HG02763 (cell line): ENCODE data around the gene GOSR2.
A peak's percentile ranks its signal among the peaks of the same experiment; 100 is the strongest.
"Not testable (repeated sequence)": the region's sequence is repeated elsewhere in the genome, so short reads cannot be mapped to it uniquely, and the experiment has no call there.

Experiments
- ATAC-seq: cut with Tn5 transposase; IDR thresholded peaks from one replicate; pipeline ENCODE4 v1.9.1; 2021; ENCODE audit warnings: mild to moderate bottlenecking, moderate library complexity; ENCODE audit not compliant: unreplicated experiment

The GOSR2 gene

DNA sequence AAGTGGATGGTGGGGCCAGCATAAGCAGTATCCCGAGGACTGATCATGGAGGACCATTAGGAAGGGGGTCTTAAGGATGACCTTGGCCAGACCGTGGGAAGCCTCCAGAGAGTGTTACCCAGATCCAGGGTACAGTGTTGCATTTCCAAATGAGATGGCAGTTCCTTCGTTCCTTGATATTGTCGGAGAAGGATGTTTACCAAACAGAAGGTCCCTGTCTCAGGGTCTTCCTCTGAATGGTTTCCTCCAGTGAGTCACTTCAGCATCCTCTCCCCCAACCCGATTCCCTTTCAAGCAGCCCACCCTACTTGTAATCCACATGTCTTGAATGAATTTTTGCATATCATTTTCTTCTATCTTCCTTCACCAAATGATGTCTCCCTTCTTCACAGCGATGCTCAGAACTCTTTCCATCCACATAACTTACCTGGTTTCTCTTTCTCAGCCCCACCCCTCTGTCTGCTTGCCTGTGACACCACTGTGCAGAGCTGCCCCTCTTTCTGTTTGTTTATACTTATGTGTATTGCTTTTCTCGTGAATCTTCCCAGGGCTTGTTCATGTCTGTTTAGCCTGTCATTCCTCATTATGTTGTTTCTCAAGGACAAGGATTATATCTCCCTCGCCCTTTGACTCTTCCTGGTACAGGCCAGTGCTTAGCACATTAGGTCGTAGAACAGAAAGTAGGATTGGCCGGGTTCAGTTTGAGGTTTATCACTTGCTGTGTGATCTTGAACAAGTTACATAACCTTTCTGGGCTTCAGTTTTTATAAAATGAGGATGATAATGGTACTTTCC lies 5.7 kb downstream of the GOSR2 start:
- no peak for ATAC-seq

DNA sequence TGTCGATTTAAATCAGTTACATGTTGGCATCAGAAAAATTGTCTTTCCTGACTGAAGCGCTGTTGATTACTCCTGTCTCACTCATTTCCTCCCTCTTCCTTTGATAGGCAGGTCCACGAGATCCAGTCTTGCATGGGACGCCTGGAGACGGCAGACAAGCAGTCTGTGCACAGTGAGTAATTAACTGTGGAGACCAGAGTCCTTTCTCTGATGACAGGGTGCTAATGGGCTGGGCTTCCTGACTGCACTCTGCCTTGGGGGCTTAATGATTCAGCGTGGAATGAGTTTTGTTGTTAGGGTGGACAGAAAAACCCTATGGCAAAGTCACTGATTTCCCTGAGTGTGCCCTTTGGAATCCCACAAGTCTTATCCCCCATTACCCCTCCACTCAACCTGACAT lies 6.5 kb downstream of the GOSR2 start:
- ATAC-seq = no peak

DNA sequence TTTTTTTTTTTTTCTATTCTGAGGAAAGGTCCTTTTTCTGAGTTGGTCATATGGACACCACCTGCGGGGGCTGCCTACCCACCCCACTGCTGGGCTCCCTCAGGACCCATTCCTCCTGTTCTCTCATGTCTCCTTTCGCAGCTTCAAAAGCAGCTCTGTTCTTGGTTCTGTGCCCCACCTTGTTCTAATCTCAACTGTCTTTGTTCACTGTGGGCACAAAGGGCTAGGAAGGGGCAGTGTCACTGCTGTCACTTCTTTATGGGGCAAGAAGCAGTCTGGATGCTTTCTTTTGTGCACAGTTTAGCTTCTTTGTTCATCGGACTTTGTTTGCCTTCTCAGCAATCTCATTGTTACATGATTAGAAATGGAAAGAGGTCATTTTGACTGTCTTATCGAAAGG lies 7.1 kb downstream of the GOSR2 start:
- ATAC-seq = no peak

DNA sequence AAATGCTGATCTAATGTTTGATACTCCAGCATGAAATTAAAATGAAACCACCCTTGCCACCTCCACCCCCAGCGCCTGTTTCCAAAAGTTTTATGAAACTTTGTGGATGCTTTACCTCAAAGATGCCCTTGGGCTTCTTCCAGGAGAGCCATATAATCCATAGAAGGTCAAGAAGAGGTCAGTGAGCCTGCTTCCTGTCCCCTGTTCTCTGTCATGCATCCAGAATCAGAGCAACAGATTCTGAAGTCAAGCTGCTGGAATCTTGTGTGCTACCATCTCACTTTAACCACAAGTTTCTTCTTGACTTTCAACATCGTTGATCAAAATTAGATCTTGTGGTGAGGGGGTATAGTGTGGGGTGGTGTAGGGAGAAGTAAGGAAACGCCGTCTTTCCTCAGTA lies 8.6 kb downstream of the GOSR2 start:
- ATAC-seq = no peak

DNA sequence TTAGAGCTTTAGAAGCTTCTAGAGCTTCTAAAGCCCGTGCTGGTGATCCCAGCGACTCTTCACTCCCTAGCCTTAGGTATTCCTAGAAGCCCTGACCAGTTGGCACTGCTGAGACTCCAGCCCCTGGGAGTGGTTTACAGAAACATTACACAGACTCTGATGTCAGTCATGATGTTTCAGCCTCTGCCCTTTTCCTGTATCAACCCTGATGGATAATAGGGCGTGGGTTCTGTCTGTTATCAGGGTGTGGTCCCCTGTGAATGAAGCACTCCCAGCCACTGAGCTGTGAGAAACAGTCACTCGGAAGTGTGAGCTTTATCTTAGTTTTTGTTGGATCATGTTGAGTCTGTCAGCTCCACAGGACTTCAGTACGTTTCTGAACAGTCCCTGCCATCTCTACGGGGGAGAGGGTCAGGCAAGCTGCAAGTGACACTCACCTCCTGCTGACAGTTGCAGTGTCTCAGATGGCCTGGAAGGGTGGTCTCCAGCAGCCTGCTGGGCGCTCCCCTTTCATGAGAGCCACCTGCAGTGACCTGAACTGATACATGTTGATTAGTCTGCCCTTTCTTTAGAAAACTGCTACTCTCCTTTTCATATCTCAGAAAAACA lies 12.8 kb downstream of the GOSR2 start:
- no peak for ATAC-seq

DNA sequence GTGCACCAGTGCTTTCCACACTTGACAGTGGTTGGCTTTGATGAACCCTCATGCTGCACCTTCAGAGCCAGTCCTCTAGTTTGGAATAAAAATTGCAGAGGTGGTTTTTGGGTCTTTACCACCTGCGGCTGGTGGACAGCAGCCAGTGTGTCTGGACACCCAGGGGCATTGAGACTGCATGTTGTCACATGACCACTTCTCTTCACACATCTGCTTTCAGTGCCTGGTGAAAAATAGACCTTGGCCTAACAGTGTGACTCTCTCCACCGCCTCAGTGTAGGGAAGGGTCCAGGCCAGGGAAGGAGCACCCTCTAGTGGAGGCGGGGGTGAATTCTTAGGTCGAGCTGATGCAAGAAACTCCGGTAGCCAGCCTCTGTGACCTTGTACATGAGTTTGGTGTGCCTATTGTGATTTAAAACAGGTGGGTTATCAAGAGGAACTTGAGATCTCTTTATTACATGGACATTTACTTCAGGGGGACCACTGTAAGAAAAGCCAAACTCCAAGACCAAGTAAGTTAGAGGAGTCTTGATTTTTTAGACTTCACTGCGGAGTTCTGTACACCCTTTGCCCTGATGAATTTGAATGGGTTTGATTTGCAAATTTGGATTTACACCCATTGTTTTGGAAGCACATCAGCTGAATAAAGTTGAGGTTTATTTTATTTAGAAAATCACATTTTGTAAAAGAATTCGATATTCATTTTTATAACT lies 17.9 kb downstream of the GOSR2 start:
- peak; percentile 63 for ATAC-seq

DNA sequence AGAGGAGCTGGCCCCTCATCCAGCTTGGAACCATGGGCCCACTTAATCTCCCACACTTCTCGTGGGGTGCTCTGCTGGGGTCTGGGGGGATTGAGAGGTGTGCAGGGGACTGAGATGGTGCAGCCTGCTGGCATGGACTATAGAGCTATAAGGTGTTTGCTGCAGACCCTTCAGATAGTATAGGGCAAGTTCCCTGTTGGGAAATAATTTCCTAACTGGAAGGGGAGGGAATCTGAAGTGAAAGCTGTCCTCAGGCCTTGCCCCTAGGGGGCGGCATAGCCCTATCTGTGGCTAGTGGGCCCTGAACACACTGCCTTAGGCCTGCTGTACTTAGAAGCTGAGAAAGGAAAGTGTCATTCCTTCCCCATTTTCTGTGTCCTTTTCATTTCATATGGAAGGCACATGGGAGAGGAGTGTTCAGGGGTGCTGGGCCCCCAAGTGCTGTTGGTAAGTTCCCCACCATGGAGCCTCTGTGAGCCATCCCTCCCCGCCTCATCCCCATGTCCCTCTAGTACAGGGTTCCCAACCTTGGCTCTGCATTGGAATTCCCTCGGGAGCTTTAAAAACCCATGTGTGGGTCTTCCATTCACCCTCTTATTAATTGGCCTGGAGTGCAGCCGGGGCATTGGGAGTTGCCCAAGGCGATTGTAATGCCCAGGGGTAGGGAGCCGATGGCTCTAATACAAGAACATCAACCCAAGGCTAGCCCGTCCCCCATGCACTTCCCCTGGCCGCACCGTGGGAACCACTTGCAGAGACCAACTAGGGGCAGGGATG lies 19.7 kb downstream of the GOSR2 start:
- ATAC-seq = no peak

DNA sequence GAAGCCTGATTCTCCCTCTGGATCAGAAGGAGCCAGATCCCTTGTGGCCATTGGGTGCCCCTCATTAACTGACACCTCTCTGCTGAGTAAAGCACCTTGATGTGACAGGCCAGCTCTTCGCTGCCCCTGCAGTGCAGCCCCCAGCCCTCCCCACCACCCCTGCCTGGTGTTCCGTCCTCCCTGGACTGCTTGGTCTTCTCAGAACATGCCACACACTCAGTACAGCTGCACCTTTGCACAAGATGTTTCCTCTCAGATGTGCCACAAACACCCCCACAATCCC lies 20.2 kb downstream of the GOSR2 start:
- no peak for ATAC-seq

DNA sequence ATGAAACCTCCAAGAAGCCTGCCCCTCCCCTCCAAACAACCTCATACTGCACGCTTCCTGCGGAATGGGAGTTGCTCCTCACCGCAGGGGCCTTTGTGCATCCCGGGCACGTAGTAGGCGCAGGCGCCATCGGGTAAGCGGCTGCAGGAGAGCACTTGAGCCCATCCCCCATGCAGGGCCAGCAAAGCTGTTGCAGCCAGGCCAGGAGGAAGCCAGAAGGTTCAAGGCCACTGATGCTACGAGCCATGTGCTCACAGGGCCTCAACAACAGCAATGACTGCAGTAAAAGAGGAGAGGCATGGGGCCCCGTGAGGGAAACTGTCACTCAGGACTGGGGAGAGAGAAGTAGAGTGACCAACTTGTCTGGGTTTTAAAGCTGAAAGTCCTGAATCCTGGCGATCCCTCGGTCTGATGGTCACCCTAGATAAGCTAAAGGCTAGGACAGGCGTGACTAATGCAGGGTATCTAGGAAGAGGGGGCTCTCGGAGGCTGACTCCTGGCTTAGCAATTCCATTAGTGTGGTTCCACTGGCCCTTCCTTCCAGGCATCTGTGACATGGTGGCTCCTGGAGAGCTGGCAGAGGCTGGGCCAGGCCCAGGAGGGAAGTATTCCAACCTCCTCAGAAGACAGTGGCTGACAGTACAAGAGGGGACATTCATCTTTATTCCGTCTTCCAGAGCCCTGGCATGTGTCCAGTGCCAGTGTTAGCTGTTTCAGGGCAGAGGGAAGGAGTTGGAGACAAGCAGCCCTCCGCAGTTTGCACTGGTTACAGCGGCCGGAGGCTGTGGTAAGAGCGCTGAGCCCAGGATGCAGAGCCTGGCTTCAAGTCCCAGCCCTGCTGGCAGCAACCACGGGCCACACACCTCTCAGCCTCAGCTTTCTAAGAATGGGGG lies 20.8 kb downstream of the GOSR2 start:
- ATAC-seq = no peak

DNA sequence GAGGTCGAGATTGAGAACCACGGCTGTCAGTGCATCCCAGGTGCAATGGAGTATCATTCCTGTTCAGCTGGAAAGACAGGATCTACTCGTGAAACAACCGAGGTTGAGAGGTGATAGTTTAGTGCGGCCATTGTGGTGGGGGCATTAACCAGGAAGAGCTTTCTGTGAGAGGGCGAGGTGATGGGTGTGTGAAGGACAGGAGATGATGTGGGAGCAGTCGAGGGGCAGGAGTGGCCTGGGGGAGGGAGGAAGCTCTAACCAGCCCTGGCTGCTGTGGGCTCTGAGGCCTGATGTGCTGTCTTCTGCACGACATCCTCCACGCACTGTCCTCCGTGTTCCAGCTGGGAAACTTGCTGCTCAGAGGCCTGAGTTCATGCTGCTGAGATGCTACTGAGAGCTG lies 22.0 kb downstream of the GOSR2 start:
- ATAC-seq = no peak

DNA sequence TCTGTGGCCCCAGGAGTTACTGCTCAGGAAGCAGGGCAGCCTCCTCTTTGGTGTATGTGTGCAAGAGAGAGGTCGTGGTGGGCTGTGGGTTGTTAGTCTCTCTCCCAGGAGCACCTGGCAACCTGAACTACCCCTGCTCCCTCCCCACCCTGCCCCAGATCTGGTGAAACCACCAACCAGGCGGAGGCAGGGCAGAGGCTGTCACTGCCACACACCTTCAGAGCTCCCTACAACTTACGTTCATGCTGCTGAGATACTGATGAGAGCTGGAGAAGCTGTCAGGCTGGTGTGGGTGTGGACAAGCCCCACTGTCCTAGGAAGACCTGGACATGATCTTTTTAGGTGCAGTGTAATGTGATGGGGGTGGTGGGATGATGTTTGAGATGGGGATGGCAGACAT lies 24.3 kb downstream of the GOSR2 start:
- ATAC-seq = no peak

DNA sequence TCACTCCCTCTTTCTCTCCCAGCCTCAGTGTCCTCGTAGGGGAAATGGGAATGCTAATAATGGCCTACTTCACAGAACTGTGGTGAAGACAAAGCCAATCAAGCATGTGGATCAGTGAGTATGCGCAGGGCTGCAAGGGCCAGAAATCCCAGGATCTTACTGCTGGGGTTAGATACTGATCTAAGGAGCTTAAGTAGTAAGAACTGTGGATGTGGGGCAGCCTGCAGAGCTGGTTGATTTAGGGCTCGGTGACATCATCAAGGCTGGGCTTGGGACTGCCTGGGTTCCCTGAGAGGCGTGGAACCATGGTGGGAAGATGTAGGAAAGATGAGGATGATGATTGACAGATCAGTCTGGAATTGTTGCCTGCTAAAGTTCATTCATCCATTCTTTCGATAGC lies 25.6 kb downstream of the GOSR2 start:
- ATAC-seq = no peak

DNA sequence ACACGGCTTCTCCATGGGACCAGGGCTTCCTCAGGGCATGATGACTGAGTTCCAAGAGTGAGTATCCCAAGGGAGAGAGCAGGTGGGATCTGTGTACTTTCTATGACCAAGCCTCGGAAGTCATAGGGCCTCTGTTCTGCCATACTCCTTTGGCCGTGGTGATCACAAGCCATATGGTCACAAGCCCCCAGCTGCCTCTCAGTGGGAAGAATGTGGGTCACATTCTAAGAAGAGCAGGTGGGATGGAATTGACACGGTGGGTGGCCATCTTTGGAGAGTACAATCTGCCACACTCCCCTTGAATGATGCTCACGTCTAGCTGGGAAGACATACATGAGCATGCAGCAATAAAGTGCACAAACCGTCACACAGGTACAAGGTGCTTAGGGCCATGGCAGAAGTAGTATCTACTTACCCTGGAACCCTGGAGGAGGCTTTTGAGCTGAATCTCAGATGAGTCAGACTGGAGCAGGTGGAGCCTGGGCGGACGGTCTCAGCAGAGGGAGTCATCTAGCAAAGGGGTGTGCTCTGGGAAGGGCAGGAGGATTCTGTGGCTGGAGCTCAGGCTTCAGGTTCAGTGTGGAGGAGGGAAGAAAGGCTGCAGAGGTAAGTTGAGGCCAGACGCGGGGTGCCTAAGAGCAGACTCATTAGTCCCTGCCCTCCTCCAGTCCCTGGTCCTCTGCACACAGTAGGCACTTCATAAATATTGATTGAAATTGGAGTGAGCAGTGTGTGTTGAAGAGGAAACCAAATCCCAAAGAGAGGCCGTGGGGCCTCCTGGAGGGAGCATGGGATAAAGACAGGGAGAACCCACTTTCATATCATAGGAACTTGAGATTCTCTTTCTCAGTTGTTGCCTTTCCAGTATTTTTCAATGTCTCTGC lies 26.6 kb downstream of the GOSR2 start:
- ATAC-seq = no peak

DNA sequence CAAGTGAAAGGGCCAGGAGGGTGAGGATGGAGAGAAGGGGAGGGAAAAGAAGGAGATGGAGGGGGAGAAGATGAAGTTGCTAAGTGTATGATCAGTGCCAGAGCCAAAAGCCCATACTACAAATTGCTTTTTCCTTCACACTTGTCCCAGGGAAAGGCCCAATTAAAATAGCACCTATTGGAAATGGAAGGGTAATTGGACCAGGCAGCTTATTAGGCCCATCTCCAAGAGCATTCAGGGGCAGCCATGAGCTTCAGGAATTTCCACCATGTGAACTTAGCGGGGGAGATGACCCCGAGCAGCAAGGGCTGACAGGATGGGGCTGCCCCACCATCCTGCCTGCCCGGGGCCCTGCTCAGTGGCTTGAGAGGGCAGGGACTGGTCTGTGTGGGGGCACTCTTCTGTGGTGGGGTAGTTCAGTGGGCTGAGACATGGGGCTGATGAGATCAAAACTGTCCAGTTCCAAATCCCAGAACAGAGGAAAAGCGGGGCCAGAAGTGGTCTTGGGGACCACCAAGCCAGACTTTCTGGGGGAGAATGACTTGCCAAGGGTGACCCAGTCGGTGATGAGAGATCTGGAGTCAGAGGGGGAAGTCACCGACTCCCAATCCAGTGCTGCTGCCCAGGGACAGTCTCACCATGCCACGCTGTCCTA lies 27.5 kb downstream of the GOSR2 start:
- no peak for ATAC-seq

DNA sequence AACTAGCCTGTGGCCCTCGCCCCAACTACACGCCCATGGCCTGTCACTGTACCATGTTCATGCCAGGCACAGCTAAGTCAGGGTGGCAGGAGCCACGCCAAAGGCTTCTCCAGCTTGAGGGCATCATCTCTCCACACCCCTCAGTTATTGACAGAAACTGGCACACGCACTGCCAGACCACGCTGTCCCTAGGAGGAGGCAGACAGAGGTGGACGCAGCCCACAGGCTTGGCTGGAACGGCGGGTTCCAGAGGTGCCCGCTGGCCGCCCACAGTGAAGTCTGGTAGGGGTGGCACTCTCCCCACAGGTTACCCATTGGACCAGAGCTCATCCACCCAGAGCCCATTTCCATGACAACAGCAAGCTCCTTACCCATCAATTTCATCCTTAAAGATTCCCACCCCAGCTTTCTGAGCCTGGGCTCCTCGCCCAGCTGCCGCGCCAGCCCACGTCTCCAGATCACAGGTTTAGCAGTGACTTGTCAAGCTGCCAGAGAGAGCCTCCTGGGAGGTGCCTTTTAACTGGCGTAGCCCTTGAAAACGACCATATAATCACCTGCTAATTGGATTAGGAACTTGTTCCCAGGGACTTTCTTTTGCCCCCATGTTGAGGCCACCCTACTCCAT lies 28.1 kb downstream of the GOSR2 start:
- no peak for ATAC-seq

DNA sequence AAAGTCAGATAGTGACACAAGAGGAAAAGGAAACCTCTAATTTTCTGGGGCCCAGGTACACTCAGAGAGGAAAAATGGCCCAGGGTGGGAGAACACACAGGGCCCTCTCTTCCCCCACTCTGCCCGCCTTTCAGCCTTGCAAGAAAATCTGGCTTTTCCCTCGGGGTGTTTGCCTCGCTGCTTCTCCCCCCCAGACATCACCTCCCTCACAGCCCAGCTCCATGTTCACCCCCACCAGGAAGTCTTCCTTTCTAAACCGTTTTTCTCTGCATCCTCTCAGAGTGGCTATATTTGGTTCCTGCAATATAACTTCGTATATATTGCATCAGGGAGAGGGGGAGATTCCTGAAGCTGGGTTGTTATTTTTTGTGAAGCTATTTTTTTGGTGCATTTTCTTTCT lies 28.7 kb downstream of the GOSR2 start:
- no peak for ATAC-seq

DNA sequence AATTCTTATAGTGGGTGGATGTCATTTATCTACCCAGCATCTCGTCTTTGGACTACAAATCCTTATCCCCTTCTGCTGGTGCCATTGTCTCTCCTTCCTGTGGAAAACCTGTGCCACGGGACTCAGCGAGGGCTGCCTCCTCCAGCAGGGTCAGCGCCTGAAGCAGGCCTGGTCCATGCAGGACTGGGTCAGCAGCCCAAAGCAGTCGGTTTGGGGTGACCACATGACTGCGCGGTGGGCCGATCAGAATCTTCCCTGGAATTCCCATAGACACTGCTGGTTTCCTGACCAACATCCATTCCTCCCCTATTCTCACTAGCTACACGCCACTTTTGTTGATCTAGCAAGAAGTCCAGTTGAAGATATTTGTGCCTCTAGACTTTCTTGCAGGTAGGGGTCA lies 29.2 kb downstream of the GOSR2 start:
- no peak for ATAC-seq

DNA sequence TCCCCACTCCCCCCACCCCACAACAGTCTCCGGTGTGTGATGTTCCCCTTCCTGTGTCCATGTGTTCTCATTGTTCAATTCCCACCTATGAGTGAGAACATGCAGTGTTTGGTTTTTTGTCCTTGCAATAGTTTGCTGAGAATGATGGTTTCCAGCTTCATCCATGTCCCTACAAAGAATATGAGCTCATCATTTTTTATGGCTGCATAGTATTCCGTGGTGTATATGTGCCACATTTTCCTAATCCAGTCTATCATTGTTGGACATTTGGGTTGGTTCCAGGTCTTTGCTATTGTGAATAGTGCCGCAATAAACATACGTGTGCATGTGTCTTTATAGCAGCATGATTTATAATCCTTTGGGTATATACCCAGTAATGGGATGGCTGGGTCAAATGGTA lies 30.2 kb downstream of the GOSR2 start:
- not testable (repeated sequence) for ATAC-seq
